ENCODE data around the gene TSEN15.
"Not testable (repeated sequence)": the region's sequence is repeated elsewhere in the genome, so short reads cannot be mapped to it uniquely, and the experiment has no call there.

The TSEN15 gene

GRCh38 chr1:184039126-184039525 lies 12.4 kb upstream of the TSEN15 start:
- H3K27ac ChIP-seq (ENCODE audit: low read length) = no peak overlapping the region
- H3K4me2 ChIP-seq (ENCODE audit: low read depth, low read length) = no peak overlapping the region
- no peaks in the 10 kb centered on the region for H3K79me2 ChIP-seq (ENCODE audit: low read length)
- no peak overlapping the region for H3K9ac ChIP-seq (ENCODE audit: low read length)
- no peak for DNase-seq
- no peaks in the 10 kb centered on the region for H4K20me1 ChIP-seq (ENCODE audit: insufficient read depth, low read length)
- no peaks in the 10 kb centered on the region for H3K9me2 ChIP-seq (replicated peaks; ENCODE audit: insufficient read depth, low read length)
- H2AFZ ChIP-seq (ENCODE audit: low read length) = no peak overlapping the region
- no peaks in the 10 kb centered on the region for H3K36me3 ChIP-seq (replicated peaks; ENCODE audit: insufficient read depth, low read length)
- no peak overlapping the region for H3K4me3 ChIP-seq (ENCODE audit: low read length)
- H3K9me3 ChIP-seq (replicated peaks; ENCODE audit: insufficient read depth, low read length) = no peaks in the 10 kb centered on the region
- H3K27me3 ChIP-seq (replicated peaks; ENCODE audit: insufficient read depth, low read length) = no peaks in the 10 kb centered on the region
- H3K4me1 ChIP-seq (ENCODE audit: low read length) = no peaks in the 10 kb centered on the region; the same call in 1 of the 2 replicates
- no peaks in the 10 kb centered on the region for H3F3A ChIP-seq (ENCODE audit: insufficient read depth, low read length)
- TF ChIP-seq EZH2 (optimal IDR thresholded peaks at IDR 0.05; ENCODE audit: low read depth, low read length) (no peak), CTCF (IDR thresholded peaks at IDR 0.05; ENCODE audit: low read length) (no peak), EZH2phosphoT487 (IDR thresholded peaks at IDR 0.05; ENCODE audit: low read length) (no peak)

- Histone ChIP-seq H3K27me3 (replicated peaks; ENCODE audit: insufficient read depth, low read length) (no peaks in the 10 kb centered on the region), H3K4me1 (ENCODE audit: low read length) (no peaks in the 10 kb centered on the region; the same call in 1 of the 2 replicates), H3K27ac (ENCODE audit: low read length) (no peak overlapping the region), H3K4me2 (ENCODE audit: low read depth, low read length) (no peak overlapping the region), H4K20me1 (ENCODE audit: insufficient read depth, low read length) (no peaks in the 10 kb centered on the region), H3K9ac (ENCODE audit: low read length) (no peak overlapping the region), H3K9me3 (replicated peaks; ENCODE audit: insufficient read depth, low read length) (no peaks in the 10 kb centered on the region), H3K4me3 (ENCODE audit: low read length) (no peak overlapping the region), H3K36me3 (replicated peaks; ENCODE audit: insufficient read depth, low read length) (no peaks in the 10 kb centered on the region), H3K9me2 (replicated peaks; ENCODE audit: insufficient read depth, low read length) (no peaks in the 10 kb centered on the region), H3F3A (ENCODE audit: insufficient read depth, low read length) (no peaks in the 10 kb centered on the region), H2AFZ (ENCODE audit: low read length) (no peak overlapping the region), H3K79me2 (ENCODE audit: low read length) (no peaks in the 10 kb centered on the region)
- TF ChIP-seq CTCF (IDR thresholded peaks at IDR 0.05; ENCODE audit: low read length) (no peak), EZH2phosphoT487 (IDR thresholded peaks at IDR 0.05; ENCODE audit: low read length) (no peak), EZH2 (optimal IDR thresholded peaks at IDR 0.05; ENCODE audit: low read depth, low read length) (no peak)
- DNase-seq = no peak
These were observed 9.8 kb upstream of the TSEN15 start for GRCh38 chr1:184041731-184042130.

- H3K27me3 ChIP-seq (replicated peaks; ENCODE audit: insufficient read depth, low read length); H3K36me3 ChIP-seq (replicated peaks; ENCODE audit: insufficient read depth, low read length); H3K9ac ChIP-seq (ENCODE audit: low read length); H3K4me3 ChIP-seq (ENCODE audit: low read length); H3K9me3 ChIP-seq (replicated peaks; ENCODE audit: insufficient read depth, low read length); H4K20me1 ChIP-seq (ENCODE audit: insufficient read depth, low read length); H2AFZ ChIP-seq (ENCODE audit: low read length); H3K4me1 ChIP-seq (ENCODE audit: low read length); H3K9me2 ChIP-seq (replicated peaks; ENCODE audit: insufficient read depth, low read length); H3F3A ChIP-seq (ENCODE audit: insufficient read depth, low read length); H3K79me2 ChIP-seq (ENCODE audit: low read length); H3K27ac ChIP-seq (ENCODE audit: low read length); DNase-seq; H3K4me2 ChIP-seq (ENCODE audit: low read depth, low read length): not testable (repeated sequence)
These were observed 8.2 kb upstream of the TSEN15 start for GRCh38 chr1:184043315-184043714.

- H3K4me1 ChIP-seq (ENCODE audit: low read length) = no peaks in the 10 kb centered on the region
- no peaks in the 10 kb centered on the region for H3K9me2 ChIP-seq (replicated peaks; ENCODE audit: insufficient read depth, low read length)
- H3K9me3 ChIP-seq (replicated peaks; ENCODE audit: insufficient read depth, low read length) = no peaks in the 10 kb centered on the region
- no peak overlapping the region for H3K4me3 ChIP-seq (ENCODE audit: low read length)
- H3F3A ChIP-seq (ENCODE audit: insufficient read depth, low read length) = no peaks in the 10 kb centered on the region
- no peak overlapping the region for H3K4me2 ChIP-seq (ENCODE audit: low read depth, low read length)
- TF ChIP-seq CTCF (IDR thresholded peaks at IDR 0.05; ENCODE audit: low read length) = no peak
- TF ChIP-seq EZH2 (optimal IDR thresholded peaks at IDR 0.05; ENCODE audit: low read depth, low read length) = no peak
- TF ChIP-seq EZH2phosphoT487 (IDR thresholded peaks at IDR 0.05; ENCODE audit: low read length) = no peak
- H3K79me2 ChIP-seq (ENCODE audit: low read length) = no peaks in the 10 kb centered on the region
- no peak overlapping the region for H2AFZ ChIP-seq (ENCODE audit: low read length)
- H3K27ac ChIP-seq (ENCODE audit: low read length) = no peak overlapping the region
- H4K20me1 ChIP-seq (ENCODE audit: insufficient read depth, low read length) = no peaks in the 10 kb centered on the region
- no peaks in the 10 kb centered on the region for H3K36me3 ChIP-seq (replicated peaks; ENCODE audit: insufficient read depth, low read length)
- H3K27me3 ChIP-seq (replicated peaks; ENCODE audit: insufficient read depth, low read length) = no peaks in the 10 kb centered on the region
- no peak overlapping the region for H3K9ac ChIP-seq (ENCODE audit: low read length)
- DNase-seq = no peak
These were observed 6.7 kb upstream of the TSEN15 start for GRCh38 chr1:184044603-184045376.

- H3K27me3 ChIP-seq (replicated peaks; ENCODE audit: insufficient read depth, low read length); H3K36me3 ChIP-seq (replicated peaks; ENCODE audit: insufficient read depth, low read length); H3K4me3 ChIP-seq (ENCODE audit: low read length); H3K4me2 ChIP-seq (ENCODE audit: low read depth, low read length); H4K20me1 ChIP-seq (ENCODE audit: insufficient read depth, low read length); H3K79me2 ChIP-seq (ENCODE audit: low read length); H3K27ac ChIP-seq (ENCODE audit: low read length); DNase-seq; H3K9me3 ChIP-seq (replicated peaks; ENCODE audit: insufficient read depth, low read length); H2AFZ ChIP-seq (ENCODE audit: low read length); H3K9me2 ChIP-seq (replicated peaks; ENCODE audit: insufficient read depth, low read length); H3K9ac ChIP-seq (ENCODE audit: low read length): not testable (repeated sequence)
- Histone ChIP-seq H3K4me1 (ENCODE audit: low read length) (peaks cover 15% of the 10 kb centered on the region), H3F3A (ENCODE audit: insufficient read depth, low read length) (peaks cover 22% of the 10 kb centered on the region)
These were observed 4.0 kb upstream of the TSEN15 start for GRCh38 chr1:184047541-184047940.

Data from MM.1S (cell line).